Measurements from ENCODE around the gene NODAL.
A peak's percentile ranks its signal among the peaks of the same experiment; 100 is the strongest.

Gene NODAL

DNA sequence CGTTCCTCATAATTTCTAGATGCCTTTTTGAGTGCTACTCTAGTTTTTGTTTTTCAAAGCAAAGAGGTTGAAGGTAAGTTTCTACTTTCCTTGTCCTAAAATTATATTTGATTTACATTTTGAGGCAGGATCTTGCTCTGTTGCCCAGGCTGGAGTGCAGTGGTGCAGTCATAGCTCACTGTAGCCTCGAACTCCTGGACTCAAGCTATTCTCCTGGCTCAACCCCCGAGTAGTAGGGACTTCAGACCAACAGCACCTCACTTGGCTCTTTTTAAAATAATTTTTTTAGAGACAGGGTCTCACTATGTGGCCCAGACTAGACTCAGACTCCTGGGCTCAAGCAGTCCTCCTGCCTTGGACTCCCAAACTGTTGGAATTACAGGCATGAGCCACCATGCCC is 22.8 kb downstream of the NODAL start:
- Histone ChIP-seq H3K9me3 (ENCODE audit: control insufficient read depth, insufficient read depth, low read depth, low read length) (no peaks in the 10 kb centered on the region), H3K27ac (ENCODE audit: extremely low read depth, low read depth, low read length) (no peak overlapping the region), H3K4me3 (ENCODE audit: low read depth, low read length) (no peak overlapping the region), H3K36me3 (ENCODE audit: control insufficient read depth in 2 of 2, insufficient read depth in 1 of 2, low read length in 2 of 2) (peaks cover 25 to 42% of the 10 kb centered on the region in 2 experiments), H3K4me1 (ENCODE audit: control insufficient read depth, insufficient read depth, low read length) (0 out of 2 replicates have a peak, but pooled peaks cover 2% of the 10 kb centered on the region)
- TF ChIP-seq ZNF121 (tag by site-specific recombination; IDR thresholded peaks at IDR 0.05) = peak; percentile 83; the same call in 1 of the 2 replicates
- TF ChIP-seq, protein P1, sequence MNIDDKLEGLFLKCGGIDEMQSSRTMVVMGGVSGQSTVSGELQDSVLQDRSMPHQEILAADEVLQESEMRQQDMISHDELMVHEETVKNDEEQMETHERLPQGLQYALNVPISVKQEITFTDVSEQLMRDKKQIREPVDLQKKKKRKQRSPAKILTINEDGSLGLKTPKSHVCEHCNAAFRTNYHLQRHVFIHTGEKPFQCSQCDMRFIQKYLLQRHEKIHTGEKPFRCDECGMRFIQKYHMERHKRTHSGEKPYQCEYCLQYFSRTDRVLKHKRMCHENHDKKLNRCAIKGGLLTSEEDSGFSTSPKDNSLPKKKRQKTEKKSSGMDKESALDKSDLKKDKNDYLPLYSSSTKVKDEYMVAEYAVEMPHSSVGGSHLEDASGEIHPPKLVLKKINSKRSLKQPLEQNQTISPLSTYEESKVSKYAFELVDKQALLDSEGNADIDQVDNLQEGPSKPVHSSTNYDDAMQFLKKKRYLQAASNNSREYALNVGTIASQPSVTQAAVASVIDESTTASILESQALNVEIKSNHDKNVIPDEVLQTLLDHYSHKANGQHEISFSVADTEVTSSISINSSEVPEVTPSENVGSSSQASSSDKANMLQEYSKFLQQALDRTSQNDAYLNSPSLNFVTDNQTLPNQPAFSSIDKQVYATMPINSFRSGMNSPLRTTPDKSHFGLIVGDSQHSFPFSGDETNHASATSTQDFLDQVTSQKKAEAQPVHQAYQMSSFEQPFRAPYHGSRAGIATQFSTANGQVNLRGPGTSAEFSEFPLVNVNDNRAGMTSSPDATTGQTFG (tag by site-specific recombination; IDR thresholded peaks at IDR 0.05; ENCODE audit: borderline replicate concordance) = no peak
- ChIA-PET POLR2A (interaction anchor here (1.0 to 1.6 kb wide), 2 partner anchors 9 to 14 kb away, joined by 3 to 10 read pairs; partner anchors contain the start of gene EIF4EBP2), CTCF (interaction anchor here (0.7 kb wide), 1 partner anchor 14 kb away, joined by 5 read pairs; no protein-coding TSS in a partner anchor)

DNA sequence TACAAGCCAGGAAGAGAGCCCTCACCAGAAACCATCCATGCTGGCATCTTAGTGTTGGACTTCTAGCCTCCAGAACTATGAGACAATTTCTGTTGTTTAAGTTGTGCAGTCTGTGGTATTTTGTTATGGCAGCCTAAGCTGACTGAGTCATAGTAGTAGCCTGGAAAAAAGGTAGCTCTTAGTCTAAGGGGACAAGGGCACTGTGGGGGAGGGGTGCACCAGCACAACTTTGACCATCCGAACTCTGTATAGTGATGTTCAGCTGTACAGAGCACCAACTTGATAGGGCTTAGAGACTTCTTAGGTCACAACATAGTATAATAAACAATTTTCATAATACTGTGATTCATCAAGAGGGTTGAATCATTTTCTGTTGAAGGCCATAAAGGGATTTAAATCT is 23.3 kb downstream of the NODAL start:
- TF ChIP-seq ZNF600 (tag by site-specific recombination; IDR thresholded peaks at IDR 0.05) (peak; percentile 69), OSR2 (tag by site-specific recombination; IDR thresholded peaks at IDR 0.05) (0 out of 2 replicates have a peak, but pooled peaks have one; percentile 14), ZNF837 (tag by site-specific recombination; IDR thresholded peaks at IDR 0.05) (no peak), PRDM1 (tag by site-specific recombination; IDR thresholded peaks at IDR 0.05) (no peak), ZNF521 (tag by site-specific recombination; IDR thresholded peaks at IDR 0.05) (no peak)
- TF ChIP-seq, protein P2, sequence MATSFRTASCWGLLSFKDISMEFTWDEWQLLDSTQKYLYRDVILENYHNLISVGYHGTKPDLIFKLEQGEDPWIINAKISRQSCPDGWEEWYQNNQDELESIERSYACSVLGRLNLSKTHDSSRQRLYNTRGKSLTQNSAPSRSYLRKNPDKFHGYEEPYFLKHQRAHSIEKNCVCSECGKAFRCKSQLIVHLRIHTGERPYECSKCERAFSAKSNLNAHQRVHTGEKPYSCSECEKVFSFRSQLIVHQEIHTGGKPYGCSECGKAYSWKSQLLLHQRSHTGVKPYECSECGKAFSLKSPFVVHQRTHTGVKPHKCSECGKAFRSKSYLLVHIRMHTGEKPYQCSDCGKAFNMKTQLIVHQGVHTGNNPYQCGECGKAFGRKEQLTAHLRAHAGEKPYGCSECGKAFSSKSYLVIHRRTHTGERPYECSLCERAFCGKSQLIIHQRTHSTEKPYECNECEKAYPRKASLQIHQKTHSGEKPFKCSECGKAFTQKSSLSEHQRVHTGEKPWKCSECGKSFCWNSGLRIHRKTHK (tag by site-specific recombination; IDR thresholded peaks at IDR 0.05) = no peak
- POLR2A ChIA-PET = interaction anchor here (1.0 to 1.6 kb wide), 2 partner anchors 9 to 14 kb away, joined by 3 to 10 read pairs; partner anchors contain the start of gene EIF4EBP2
- Histone ChIP-seq H3K27ac (ENCODE audit: extremely low read depth, low read depth, low read length) (no peak overlapping the region), H3K9me3 (ENCODE audit: control insufficient read depth, insufficient read depth, low read depth, low read length) (no peaks in the 10 kb centered on the region), H3K36me3 (ENCODE audit: control insufficient read depth in 2 of 2, insufficient read depth in 1 of 2, low read length in 2 of 2) (peaks cover 21 to 37% of the 10 kb centered on the region in 2 experiments), H3K4me1 (ENCODE audit: control insufficient read depth, insufficient read depth, low read length) (0 out of 2 replicates have a peak, but pooled peaks cover 2% of the 10 kb centered on the region), H3K4me3 (ENCODE audit: low read depth, low read length) (no peak overlapping the region)
- CTCF ChIA-PET = interaction anchor here (0.7 to 1.0 kb wide), 2 partner anchors 13 to 31 kb away, joined by 4 to 5 read pairs; no protein-coding TSS in a partner anchor

DNA sequence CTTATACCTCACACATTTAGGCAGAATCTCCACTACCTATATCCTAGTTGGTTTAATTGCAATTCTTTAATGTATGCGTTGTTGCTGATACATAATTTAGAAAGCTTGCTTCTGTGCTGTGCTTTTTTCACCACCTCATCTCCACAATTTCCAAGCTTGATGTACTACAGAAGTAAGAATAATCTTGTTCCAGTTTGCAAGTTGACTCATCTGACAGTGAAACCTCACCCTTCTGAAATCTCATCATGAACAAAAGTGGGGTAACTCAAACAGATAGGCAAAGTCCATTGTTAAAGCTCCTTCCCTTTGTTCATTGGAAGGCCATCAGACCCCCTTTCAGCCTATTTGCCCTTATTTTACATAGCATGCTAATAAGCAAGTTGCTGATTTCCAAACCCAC is 23.9 kb downstream of the NODAL start:
- H3K9me3 ChIP-seq (ENCODE audit: control insufficient read depth, insufficient read depth, low read depth, low read length) = no peaks in the 10 kb centered on the region
- H3K4me1 ChIP-seq (ENCODE audit: control insufficient read depth, insufficient read depth, low read length) = peaks cover 3% of the 10 kb centered on the region; the same call in 1 of the 2 replicates
- TF ChIP-seq ZNF354C (tag by site-specific recombination; IDR thresholded peaks at IDR 0.05; ENCODE audit: borderline replicate concordance, low read depth) (no peak), HOXD13 (CRISPR knock-in tag; IDR thresholded peaks at IDR 0.05; ENCODE audit: borderline replicate concordance) (no peak)
- CTCF ChIA-PET = interaction anchor here (0.5 to 1.0 kb wide), 2 partner anchors 11 to 30 kb away, joined by 3 to 4 read pairs; no protein-coding TSS in a partner anchor
- H3K36me3 ChIP-seq (ENCODE audit: control insufficient read depth in 2 of 2, insufficient read depth in 1 of 2, low read length in 2 of 2) = peaks cover 14 to 31% of the 10 kb centered on the region in 2 experiments
- H3K27ac ChIP-seq (ENCODE audit: extremely low read depth, low read depth, low read length) = no peak overlapping the region
- POLR2A ChIA-PET = interaction anchor here (1.0 to 1.9 kb wide), 3 partner anchors 8 to 14 kb away, joined by 3 to 10 read pairs (median 7); partner anchors contain the start of gene EIF4EBP2
- no peak overlapping the region for H3K4me3 ChIP-seq (ENCODE audit: low read depth, low read length)

DNA sequence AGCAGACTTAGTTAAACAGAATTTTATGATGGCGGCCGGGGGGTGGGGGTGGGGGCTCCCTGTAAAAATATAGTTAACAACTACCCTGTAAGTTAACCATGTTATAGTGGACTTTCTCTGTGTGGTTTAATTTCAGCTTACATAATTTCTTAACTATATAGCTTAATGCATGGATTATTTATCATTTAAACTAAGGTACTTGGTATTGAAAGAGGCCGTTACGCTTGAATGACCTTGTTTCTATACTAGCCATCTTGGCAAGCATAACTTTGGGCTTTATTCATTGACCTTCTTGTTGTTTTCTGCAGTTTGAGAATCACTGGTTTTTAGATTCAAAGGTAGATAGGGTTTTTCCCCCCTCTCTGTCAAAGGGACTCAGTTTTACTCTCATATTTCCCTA is 29.1 kb downstream of the NODAL start:
- POLR2A ChIA-PET = no interaction called here
- Histone ChIP-seq H3K9me3 (ENCODE audit: control insufficient read depth, insufficient read depth, low read depth, low read length) (no peaks in the 10 kb centered on the region), H3K4me3 (ENCODE audit: low read depth, low read length) (no peak overlapping the region), H3K36me3 (ENCODE audit: control insufficient read depth in 2 of 2, insufficient read depth in 1 of 2, low read length in 2 of 2) (no peaks in the 10 kb centered on the region), H3K27ac (ENCODE audit: extremely low read depth, low read depth, low read length) (no peak overlapping the region), H3K4me1 (ENCODE audit: control insufficient read depth, insufficient read depth, low read length) (peaks cover 3% of the 10 kb centered on the region; the same call in 1 of the 2 replicates)
- CTCF ChIA-PET = interaction anchor here (0.7 to 1.5 kb wide), 2 partner anchors 25 to 48 kb away, joined by 3 to 4 read pairs; no protein-coding TSS in a partner anchor
- no peak for TF ChIP-seq ZNF76 (tag by site-specific recombination; IDR thresholded peaks at IDR 0.05; ENCODE audit: borderline replicate concordance, low read depth)
- TF ChIP-seq ZNF37A (tag by site-specific recombination; IDR thresholded peaks at IDR 0.05) = no peak
- no peak for TF ChIP-seq ZNF184 (tag by site-specific recombination; IDR thresholded peaks at IDR 0.05)
- TF ChIP-seq HOXC10 (CRISPR knock-in tag; IDR thresholded peaks at IDR 0.05) = no peak
- TF ChIP-seq ZNF561 (tag by site-specific recombination; IDR thresholded peaks at IDR 0.05; ENCODE audit: borderline replicate concordance) = no peak
- TF ChIP-seq ZNF776 (tag by site-specific recombination; IDR thresholded peaks at IDR 0.05; ENCODE audit: borderline replicate concordance) = no peak
- TF ChIP-seq, protein P3, sequence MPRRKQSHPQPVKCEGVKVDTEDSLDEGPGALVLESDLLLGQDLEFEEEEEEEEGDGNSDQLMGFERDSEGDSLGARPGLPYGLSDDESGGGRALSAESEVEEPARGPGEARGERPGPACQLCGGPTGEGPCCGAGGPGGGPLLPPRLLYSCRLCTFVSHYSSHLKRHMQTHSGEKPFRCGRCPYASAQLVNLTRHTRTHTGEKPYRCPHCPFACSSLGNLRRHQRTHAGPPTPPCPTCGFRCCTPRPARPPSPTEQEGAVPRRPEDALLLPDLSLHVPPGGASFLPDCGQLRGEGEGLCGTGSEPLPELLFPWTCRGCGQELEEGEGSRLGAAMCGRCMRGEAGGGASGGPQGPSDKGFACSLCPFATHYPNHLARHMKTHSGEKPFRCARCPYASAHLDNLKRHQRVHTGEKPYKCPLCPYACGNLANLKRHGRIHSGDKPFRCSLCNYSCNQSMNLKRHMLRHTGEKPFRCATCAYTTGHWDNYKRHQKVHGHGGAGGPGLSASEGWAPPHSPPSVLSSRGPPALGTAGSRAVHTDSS (tag by site-specific recombination; IDR thresholded peaks at IDR 0.05) = no peak
- no peak for TF ChIP-seq ZNF214 (tag by site-specific recombination; IDR thresholded peaks at IDR 0.05; ENCODE audit: borderline replicate concordance)

Data from HEK293 (cell line).